HCT116 (cell line): ENCODE results near the gene ADGRF4. TPM values are rescaled to one million over a fixed set of nuclear protein-coding genes. Genes with fewer than 3 reads are reported as not detected.

Experiments used
- ATAC-seq: fragments of 200-7000 bp; cut with Tn5 transposase; 2 replicates; pipeline ENCODE4 v1.9.1; 2020; ENCODE audit warnings: mild to moderate bottlenecking, moderate library complexity
- BruUV-seq: library from RNA; stranded (reverse); fragments of 400-500 nt; replicated peaks from 2 replicates; lab custom pipeline; 2021; lab: Mats Ljungman, UMichigan
- CTCF ChIA-PET: fragments of 300-600 bp; sonication (Branson Sonifier 250); formaldehyde crosslinking; loops from one replicate; lab custom pipeline; 2021; ENCODE audit warnings: antibody characterized with exemption; lab: Charles Lee
- POLR2A ChIA-PET: fragments of 300-600, 350-600 bp; sonication (Branson Sonifier 250); formaldehyde crosslinking; loops from one replicate; lab custom pipeline; 2021; ENCODE audit warnings: antibody characterized with exemption; lab: Charles Lee
- RAD21 ChIA-PET, 2 experiments: fragments of 300-600 bp; sonication (Branson Sonifier 250); formaldehyde crosslinking; loops; one replicate each; lab custom pipeline; 2023; ENCODE audit warnings: low total read pairs in 2 of 2; ENCODE audit not compliant: uncharacterized antibody in 2 of 2, unreplicated experiment in 2 of 2, low non-redundant PET in 1 of 2; lab: Charles Lee
- DNase-seq: peaks from one replicate; pipeline ENCODE4 v3.0.0-alpha.2; 2010; ENCODE audit warnings: low read depth, low spot score
- H2AFZ ChIP-seq: fragments of 200-600 bp; shearing (Covaris generic), sonication (generic); 2 replicates; pipeline ENCODE4 v1.6.1; 2017; ENCODE audit warnings: low read depth, mixed run types, mixed read lengths, antibody characterized with exemption, low read length; ENCODE audit not compliant: poor library complexity, severe bottlenecking
- H3K27ac ChIP-seq: 2 replicates; pipeline ENCODE4 v1.5.1; 2012; ENCODE audit warnings: low read depth, low read length
- H3K27me3 ChIP-seq: fragments of 200-600 bp; sonication (generic); 2 replicates; pipeline ENCODE4 v1.6.1; 2016; ENCODE audit warnings: mixed run types, low read length, mixed read lengths; ENCODE audit not compliant: insufficient read depth
- H3K36me3 ChIP-seq, 2 experiments: fragments of 200-500 bp in 1 of 2; fragments of 200-600 bp in 1 of 2; sonication (Bioruptor generic) in 1 of 2; sonication (generic) in 1 of 2; 2 replicates each; pipeline versions ENCODE4 v1.5.1 to v1.6.1; 2014 to 2016; ENCODE audit warnings: low read length in 2 of 2, inconsistent platforms in 1 of 2, mixed read lengths in 1 of 2, mixed run types in 1 of 2; ENCODE audit not compliant: insufficient read depth in 2 of 2, control insufficient read depth in 1 of 2
- H3K4me1 ChIP-seq, 2 experiments: fragments of 200-600 bp in 1 of 2; sonication (generic) in 1 of 2; 2 replicates each; pipeline versions ENCODE4 v1.5.1 to v1.6.1; 2012 to 2017; ENCODE audit warnings: low read length in 2 of 2, inconsistent platforms in 1 of 2, mild to moderate bottlenecking in 1 of 2, mixed read lengths in 1 of 2, mixed run types in 1 of 2, moderate library complexity in 1 of 2; ENCODE audit not compliant: insufficient read depth in 2 of 2, control insufficient read depth in 1 of 2
- H3K4me2 ChIP-seq: fragments of 200-600 bp; sonication (generic); 2 replicates; pipeline ENCODE4 v1.6.1; 2017; ENCODE audit warnings: mixed run types, low read length, mixed read lengths
- H3K4me3 ChIP-seq, 2 experiments: fragments of 200-600 bp in 1 of 2; sonication (generic) in 1 of 2; replicated peaks in 1 of 2; 2 replicates each; pipeline ENCODE4 v1.5.1; 2011 to 2016; ENCODE audit warnings: low read length in 2 of 2, control low read depth in 1 of 2, low read depth in 1 of 2, mild to moderate bottlenecking in 1 of 2, mixed read lengths in 1 of 2, mixed run types in 1 of 2
- H3K79me2 ChIP-seq: fragments of 200-600 bp; sonication (generic); 2 replicates; pipeline ENCODE4 v1.6.1; 2017; ENCODE audit warnings: mild to moderate bottlenecking, mixed run types, low read length, moderate library complexity, mixed read lengths; ENCODE audit not compliant: insufficient read depth
- H3K9ac ChIP-seq: fragments of 200-600 bp; sonication (generic); 2 replicates; pipeline ENCODE4 v1.6.1; 2016; ENCODE audit warnings: low read length, mixed read lengths
- H3K9me2 ChIP-seq: fragments of 200-600 bp; sonication (generic), shearing (Covaris generic); 2 replicates; pipeline ENCODE4 v1.6.1; 2017; ENCODE audit warnings: mixed run types, mild to moderate bottlenecking, moderate library complexity; ENCODE audit not compliant: insufficient read depth
- H3K9me3 ChIP-seq, 2 experiments: fragments of 200-500 bp in 1 of 2; fragments of 200-600 bp in 1 of 2; sonication (Bioruptor generic) in 1 of 2; sonication (generic) in 1 of 2; 2 replicates each; pipeline ENCODE4 v1.6.1; 2014 to 2017; ENCODE audit warnings: low read length in 2 of 2, mixed read lengths in 2 of 2, inconsistent platforms in 1 of 2, low read depth in 1 of 2, mild to moderate bottlenecking in 1 of 2, mixed run types in 1 of 2, moderate library complexity in 1 of 2; ENCODE audit not compliant: control insufficient read depth in 1 of 2, insufficient read depth in 1 of 2
- H4K20me1 ChIP-seq: fragments of 200-600 bp; sonication (generic), shearing (Covaris generic); 2 replicates; pipeline ENCODE4 v1.6.1; 2017; ENCODE audit warnings: mixed run types, mild to moderate bottlenecking, moderate library complexity; ENCODE audit not compliant: insufficient read depth
- CBX3 ChIP-seq: IDR thresholded peaks from 2 replicates; pipeline ENCODE4 v1.6.1; 2012; ENCODE audit warnings: low read depth
- CEBPB ChIP-seq: IDR thresholded peaks from 2 replicates; pipeline ENCODE4 v1.6.1; 2012; ENCODE audit warnings: low read depth
- EGR1 ChIP-seq: IDR thresholded peaks from 2 replicates; pipeline ENCODE4 v1.6.1; 2012; ENCODE audit warnings: low read depth
- EZH2phosphoT487 ChIP-seq: fragments of 200-600 bp; IDR thresholded peaks from 2 replicates; pipeline ENCODE4 v1.6.1; 2018; ENCODE audit warnings: antibody characterized with exemption, borderline replicate concordance
- FOSL1 ChIP-seq: IDR thresholded peaks from 2 replicates; pipeline ENCODE4 v1.6.1; 2012; ENCODE audit warnings: low read depth
- JUND ChIP-seq: IDR thresholded peaks from 2 replicates; pipeline ENCODE4 v1.6.1; 2012
- POLR2A ChIP-seq: IDR thresholded peaks from 2 replicates; pipeline ENCODE4 v1.7.0; 2011; ENCODE audit warnings: borderline replicate concordance; ENCODE audit not compliant: insufficient read depth, insufficient read length; ENCODE audit errors: extremely low read depth
- POLR2AphosphoS5 ChIP-seq: IDR thresholded peaks from 2 replicates; pipeline ENCODE4 v1.6.1; 2011; ENCODE audit warnings: mild to moderate bottlenecking, low read depth, low read length, moderate library complexity
- RAD21 ChIP-seq: IDR thresholded peaks from 2 replicates; pipeline ENCODE4 v1.6.1; 2012; ENCODE audit warnings: low read depth, mild to moderate bottlenecking
- SIN3A ChIP-seq: IDR thresholded peaks from 2 replicates; pipeline ENCODE4 v1.6.1; 2012; ENCODE audit warnings: low read depth
- SRF ChIP-seq: IDR thresholded peaks from 2 replicates; pipeline ENCODE4 v1.6.1; 2012; ENCODE audit warnings: low read depth
- TCF7L2 ChIP-seq: IDR thresholded peaks from 2 replicates; pipeline ENCODE4 v1.7.0; 2011; ENCODE audit warnings: borderline replicate concordance, inconsistent platforms; ENCODE audit not compliant: insufficient read depth, insufficient read length; ENCODE audit errors: extremely low read depth
- YY1 ChIP-seq: IDR thresholded peaks from 2 replicates; pipeline ENCODE4 v1.6.1; 2011; ENCODE audit warnings: low read length, low read depth, moderate library complexity, mild to moderate bottlenecking; ENCODE audit not compliant: insufficient replicate concordance; ENCODE audit errors: extremely low read depth
- ZNF274 ChIP-seq: fragments of 200-500 bp; sonication (Bioruptor generic); IDR thresholded peaks from 2 replicates; pipeline ENCODE4 v1.6.1; 2014; ENCODE audit warnings: mild to moderate bottlenecking, low read depth, low read length, inconsistent platforms
- intact Hi-C: fragments of 100-400 bp; cut with micrococcal nuclease; formaldehyde crosslinking; loops from 2 replicates; pipeline ENCODE4 v1.10.0; 2022
- total RNA-seq: library from RNA; stranded (reverse); gene quantifications from one replicate; pipeline ENCODE4 v1.2.1, GENCODE V29; 2021; ENCODE audit not compliant: unreplicated experiment
- TF ChIP-seq, protein P1 (sequence below): IDR thresholded peaks from 2 replicates; pipeline ENCODE4 v1.6.1; 2012
- TF ChIP-seq, protein P2 (sequence below): IDR thresholded peaks from 2 replicates; pipeline ENCODE4 v1.6.1; 2012
- TF ChIP-seq, protein P3 (sequence below): IDR thresholded peaks from 2 replicates; pipeline ENCODE4 v1.6.1; 2011; ENCODE audit warnings: mild to moderate bottlenecking, low read length, moderate library complexity; ENCODE audit not compliant: insufficient replicate concordance; ENCODE audit errors: extremely low read depth
- TF ChIP-seq, protein P4 (sequence below): IDR thresholded peaks from 2 replicates; pipeline ENCODE4 v1.6.1; 2012; ENCODE audit warnings: low read depth
- TF ChIP-seq, protein P5 (sequence below), 3 experiments: fragments of 200-600 bp in 1 of 3; sonication (generic) in 1 of 3; IDR thresholded peaks in 2 of 3; conservative IDR thresholded peaks in 1 of 3; 2 replicates each; pipeline ENCODE4 v1.5.1; 2012 to 2017; ENCODE audit warnings: low read depth in 2 of 3, low read length in 2 of 3, antibody characterized with exemption in 1 of 3, borderline replicate concordance in 1 of 3, control low read depth in 1 of 3, mild to moderate bottlenecking in 1 of 3, mixed read lengths in 1 of 3, mixed run types in 1 of 3, moderate library complexity in 1 of 3; ENCODE audit not compliant: insufficient read depth in 1 of 3

Gene ADGRF4
- total RNA-seq, 1 experiment from 2014 or later: not detected

DNA sequence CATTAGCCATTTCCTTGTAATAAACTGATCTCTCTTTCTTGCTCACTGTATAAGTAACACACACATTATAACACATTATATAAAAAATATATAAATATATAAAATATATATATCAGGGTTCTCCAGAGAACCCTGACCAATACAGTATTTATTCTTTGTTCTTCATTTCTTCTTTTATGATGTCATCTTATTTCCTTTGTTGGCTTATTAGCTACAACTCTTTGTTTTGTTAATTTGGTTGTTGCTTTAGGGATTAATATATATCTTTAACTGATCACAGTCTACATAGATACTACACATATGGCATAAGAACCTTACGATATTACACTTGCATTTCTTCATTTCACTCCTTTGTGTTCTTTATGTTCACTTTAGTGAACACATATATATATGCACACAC lies 68.7 kb downstream of the ADGRF4 start:
- no peaks in the 10 kb centered on the region for H3K36me3 ChIP-seq
- no peaks in the 10 kb centered on the region for H3K9me3 ChIP-seq
- no peak for ATAC-seq
- no TSS peak for BruUV-seq
- H4K20me1 ChIP-seq: no peaks in the 10 kb centered on the region
- RAD21 ChIA-PET: no interaction called here
- no peak overlapping the region for H3K4me3 ChIP-seq
- TF ChIP-seq, protein P1, sequence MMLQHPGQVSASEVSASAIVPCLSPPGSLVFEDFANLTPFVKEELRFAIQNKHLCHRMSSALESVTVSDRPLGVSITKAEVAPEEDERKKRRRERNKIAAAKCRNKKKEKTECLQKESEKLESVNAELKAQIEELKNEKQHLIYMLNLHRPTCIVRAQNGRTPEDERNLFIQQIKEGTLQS: no peak
- TF ChIP-seq CEBPB (no peak), RAD21 (no peak), SRF (no peak), ZNF274 (no peak), FOSL1 (no peak), POLR2AphosphoS5 (no peak), EZH2phosphoT487 (no peak), POLR2A (no peak), TCF7L2 (no peak), CBX3 (no peak), JUND (no peak), EGR1 (no peak), SIN3A (no peak), YY1 (no peak)
- TF ChIP-seq, protein P2, sequence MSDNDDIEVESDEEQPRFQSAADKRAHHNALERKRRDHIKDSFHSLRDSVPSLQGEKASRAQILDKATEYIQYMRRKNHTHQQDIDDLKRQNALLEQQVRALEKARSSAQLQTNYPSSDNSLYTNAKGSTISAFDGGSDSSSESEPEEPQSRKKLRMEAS: no peak
- TF ChIP-seq, protein P3, sequence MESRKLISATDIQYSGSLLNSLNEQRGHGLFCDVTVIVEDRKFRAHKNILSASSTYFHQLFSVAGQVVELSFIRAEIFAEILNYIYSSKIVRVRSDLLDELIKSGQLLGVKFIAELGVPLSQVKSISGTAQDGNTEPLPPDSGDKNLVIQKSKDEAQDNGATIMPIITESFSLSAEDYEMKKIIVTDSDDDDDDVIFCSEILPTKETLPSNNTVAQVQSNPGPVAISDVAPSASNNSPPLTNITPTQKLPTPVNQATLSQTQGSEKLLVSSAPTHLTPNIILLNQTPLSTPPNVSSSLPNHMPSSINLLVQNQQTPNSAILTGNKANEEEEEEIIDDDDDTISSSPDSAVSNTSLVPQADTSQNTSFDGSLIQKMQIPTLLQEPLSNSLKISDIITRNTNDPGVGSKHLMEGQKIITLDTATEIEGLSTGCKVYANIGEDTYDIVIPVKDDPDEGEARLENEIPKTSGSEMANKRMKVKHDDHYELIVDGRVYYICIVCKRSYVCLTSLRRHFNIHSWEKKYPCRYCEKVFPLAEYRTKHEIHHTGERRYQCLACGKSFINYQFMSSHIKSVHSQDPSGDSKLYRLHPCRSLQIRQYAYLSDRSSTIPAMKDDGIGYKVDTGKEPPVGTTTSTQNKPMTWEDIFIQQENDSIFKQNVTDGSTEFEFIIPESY: no peak
- TF ChIP-seq, protein P4, sequence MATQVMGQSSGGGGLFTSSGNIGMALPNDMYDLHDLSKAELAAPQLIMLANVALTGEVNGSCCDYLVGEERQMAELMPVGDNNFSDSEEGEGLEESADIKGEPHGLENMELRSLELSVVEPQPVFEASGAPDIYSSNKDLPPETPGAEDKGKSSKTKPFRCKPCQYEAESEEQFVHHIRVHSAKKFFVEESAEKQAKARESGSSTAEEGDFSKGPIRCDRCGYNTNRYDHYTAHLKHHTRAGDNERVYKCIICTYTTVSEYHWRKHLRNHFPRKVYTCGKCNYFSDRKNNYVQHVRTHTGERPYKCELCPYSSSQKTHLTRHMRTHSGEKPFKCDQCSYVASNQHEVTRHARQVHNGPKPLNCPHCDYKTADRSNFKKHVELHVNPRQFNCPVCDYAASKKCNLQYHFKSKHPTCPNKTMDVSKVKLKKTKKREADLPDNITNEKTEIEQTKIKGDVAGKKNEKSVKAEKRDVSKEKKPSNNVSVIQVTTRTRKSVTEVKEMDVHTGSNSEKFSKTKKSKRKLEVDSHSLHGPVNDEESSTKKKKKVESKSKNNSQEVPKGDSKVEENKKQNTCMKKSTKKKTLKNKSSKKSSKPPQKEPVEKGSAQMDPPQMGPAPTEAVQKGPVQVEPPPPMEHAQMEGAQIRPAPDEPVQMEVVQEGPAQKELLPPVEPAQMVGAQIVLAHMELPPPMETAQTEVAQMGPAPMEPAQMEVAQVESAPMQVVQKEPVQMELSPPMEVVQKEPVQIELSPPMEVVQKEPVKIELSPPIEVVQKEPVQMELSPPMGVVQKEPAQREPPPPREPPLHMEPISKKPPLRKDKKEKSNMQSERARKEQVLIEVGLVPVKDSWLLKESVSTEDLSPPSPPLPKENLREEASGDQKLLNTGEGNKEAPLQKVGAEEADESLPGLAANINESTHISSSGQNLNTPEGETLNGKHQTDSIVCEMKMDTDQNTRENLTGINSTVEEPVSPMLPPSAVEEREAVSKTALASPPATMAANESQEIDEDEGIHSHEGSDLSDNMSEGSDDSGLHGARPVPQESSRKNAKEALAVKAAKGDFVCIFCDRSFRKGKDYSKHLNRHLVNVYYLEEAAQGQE: no peak
- TF ChIP-seq, protein P5, sequence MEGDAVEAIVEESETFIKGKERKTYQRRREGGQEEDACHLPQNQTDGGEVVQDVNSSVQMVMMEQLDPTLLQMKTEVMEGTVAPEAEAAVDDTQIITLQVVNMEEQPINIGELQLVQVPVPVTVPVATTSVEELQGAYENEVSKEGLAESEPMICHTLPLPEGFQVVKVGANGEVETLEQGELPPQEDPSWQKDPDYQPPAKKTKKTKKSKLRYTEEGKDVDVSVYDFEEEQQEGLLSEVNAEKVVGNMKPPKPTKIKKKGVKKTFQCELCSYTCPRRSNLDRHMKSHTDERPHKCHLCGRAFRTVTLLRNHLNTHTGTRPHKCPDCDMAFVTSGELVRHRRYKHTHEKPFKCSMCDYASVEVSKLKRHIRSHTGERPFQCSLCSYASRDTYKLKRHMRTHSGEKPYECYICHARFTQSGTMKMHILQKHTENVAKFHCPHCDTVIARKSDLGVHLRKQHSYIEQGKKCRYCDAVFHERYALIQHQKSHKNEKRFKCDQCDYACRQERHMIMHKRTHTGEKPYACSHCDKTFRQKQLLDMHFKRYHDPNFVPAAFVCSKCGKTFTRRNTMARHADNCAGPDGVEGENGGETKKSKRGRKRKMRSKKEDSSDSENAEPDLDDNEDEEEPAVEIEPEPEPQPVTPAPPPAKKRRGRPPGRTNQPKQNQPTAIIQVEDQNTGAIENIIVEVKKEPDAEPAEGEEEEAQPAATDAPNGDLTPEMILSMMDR (IDR thresholded peaks at IDR 0.05 in 2 of 3, conservative IDR thresholded peaks at IDR 0.05 in 1 of 3; ENCODE audit: borderline replicate concordance in 1 of 3, insufficient read depth in 1 of 3, low read depth in 2 of 3, low read length in 2 of 3): no peak
- TF ChIP-seq, all 23 proteins: peak for 0
- Histone ChIP-seq H3K79me2 (no peaks in the 10 kb centered on the region), H3K27me3 (no peaks in the 10 kb centered on the region), H3K9ac (no peak overlapping the region), H2AFZ (no peak overlapping the region), H3K9me2 (no peaks in the 10 kb centered on the region), H3K27ac (no peak overlapping the region), H3K4me2 (no peak overlapping the region), H3K4me1 (no peaks in the 10 kb centered on the region)
- ChIA-PET POLR2A (no interaction called here), CTCF (no interaction called here)
- DNase-seq: no peak
- intact Hi-C loops: no loop called here
